Measurements from ENCODE around the gene FDX2. TPM values are rescaled to one million over a fixed set of nuclear protein-coding genes. Genes with fewer than 3 reads are reported as not detected.

The FDX2 gene
- total RNA-seq, 1 experiment from 2014 or later, result 26.2 TPM

GRCh38 chr19:10270616-10271394 is 45.0 kb downstream of the FDX2 start, which contains the start of gene ICAM1 (continued):
- TF ChIP-seq ZBTB43 (CRISPR knock-in tag; IDR thresholded peaks at IDR 0.05) (peak; percentile 88; the same call in 1 of the 2 replicates), FOXJ3 (CRISPR knock-in tag; IDR thresholded peaks at IDR 0.05; ENCODE audit: borderline replicate concordance) (no peak), ZNF219 (CRISPR knock-in tag; IDR thresholded peaks at IDR 0.05; ENCODE audit: borderline replicate concordance) (no peak), SOX15 (CRISPR knock-in tag; IDR thresholded peaks at IDR 0.05) (no peak), ZNF281 (CRISPR knock-in tag; IDR thresholded peaks at IDR 0.05) (0 out of 2 replicates have a peak, but pooled peaks have one; percentile 67), SMAD4 (CRISPR knock-in tag; IDR thresholded peaks at IDR 0.05) (no peak), ESRRA (CRISPR knock-in tag; IDR thresholded peaks at IDR 0.05; ENCODE audit: borderline replicate concordance) (0 out of 2 replicates have a peak, but pooled peaks have one; percentile 62), ARID4B (CRISPR knock-in tag; IDR thresholded peaks at IDR 0.05; ENCODE audit: borderline replicate concordance) (0 out of 2 replicates have a peak, but pooled peaks have one; percentile 39), SMAD3 (CRISPR knock-in tag; IDR thresholded peaks at IDR 0.05; ENCODE audit: borderline replicate concordance) (no peak), OVOL2 (CRISPR knock-in tag; IDR thresholded peaks at IDR 0.05; ENCODE audit: borderline replicate concordance) (no peak), KAT7 (CRISPR knock-in tag; IDR thresholded peaks at IDR 0.05; ENCODE audit: borderline replicate concordance) (0 out of 2 replicates have a peak, but pooled peaks have one; percentile 40), ZNF671 (CRISPR knock-in tag; IDR thresholded peaks at IDR 0.05) (no peak), GRHL2 (CRISPR knock-in tag; IDR thresholded peaks at IDR 0.05; ENCODE audit: insufficient replicate concordance, severe bottlenecking) (no peak), JUN (CRISPR knock-in tag; IDR thresholded peaks at IDR 0.05) (no peak), RELA (CRISPR knock-in tag; IDR thresholded peaks at IDR 0.05; ENCODE audit: borderline replicate concordance) (peak; percentile 67; the same call in 1 of the 2 replicates), ZBTB21 (CRISPR knock-in tag; IDR thresholded peaks at IDR 0.05; ENCODE audit: borderline replicate concordance) (no peak; the same call in 1 of the 2 replicates), MYBL2 (CRISPR knock-in tag; IDR thresholded peaks at IDR 0.05) (peak; percentile 93; the same call in 1 of the 2 replicates), GABPB1 (CRISPR knock-in tag; IDR thresholded peaks at IDR 0.05) (peak; percentile 83), IRF1 (CRISPR knock-in tag; IDR thresholded peaks at IDR 0.05) (0 out of 2 replicates have a peak, but pooled peaks have one; percentile 24), NR1H2 (CRISPR knock-in tag; IDR thresholded peaks at IDR 0.05) (no peak), MAX (CRISPR knock-in tag; IDR thresholded peaks at IDR 0.05) (peak; percentile 94), NFYB (CRISPR knock-in tag; conservative IDR thresholded peaks at IDR 0.05; ENCODE audit: low read depth) (no peak)
- TF ChIP-seq, protein P1, sequence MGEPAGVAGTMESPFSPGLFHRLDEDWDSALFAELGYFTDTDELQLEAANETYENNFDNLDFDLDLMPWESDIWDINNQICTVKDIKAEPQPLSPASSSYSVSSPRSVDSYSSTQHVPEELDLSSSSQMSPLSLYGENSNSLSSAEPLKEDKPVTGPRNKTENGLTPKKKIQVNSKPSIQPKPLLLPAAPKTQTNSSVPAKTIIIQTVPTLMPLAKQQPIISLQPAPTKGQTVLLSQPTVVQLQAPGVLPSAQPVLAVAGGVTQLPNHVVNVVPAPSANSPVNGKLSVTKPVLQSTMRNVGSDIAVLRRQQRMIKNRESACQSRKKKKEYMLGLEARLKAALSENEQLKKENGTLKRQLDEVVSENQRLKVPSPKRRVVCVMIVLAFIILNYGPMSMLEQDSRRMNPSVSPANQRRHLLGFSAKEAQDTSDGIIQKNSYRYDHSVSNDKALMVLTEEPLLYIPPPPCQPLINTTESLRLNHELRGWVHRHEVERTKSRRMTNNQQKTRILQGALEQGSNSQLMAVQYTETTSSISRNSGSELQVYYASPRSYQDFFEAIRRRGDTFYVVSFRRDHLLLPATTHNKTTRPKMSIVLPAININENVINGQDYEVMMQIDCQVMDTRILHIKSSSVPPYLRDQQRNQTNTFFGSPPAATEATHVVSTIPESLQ (CRISPR knock-in tag; IDR thresholded peaks at IDR 0.05), result no peak
- TF ChIP-seq, protein P2, sequence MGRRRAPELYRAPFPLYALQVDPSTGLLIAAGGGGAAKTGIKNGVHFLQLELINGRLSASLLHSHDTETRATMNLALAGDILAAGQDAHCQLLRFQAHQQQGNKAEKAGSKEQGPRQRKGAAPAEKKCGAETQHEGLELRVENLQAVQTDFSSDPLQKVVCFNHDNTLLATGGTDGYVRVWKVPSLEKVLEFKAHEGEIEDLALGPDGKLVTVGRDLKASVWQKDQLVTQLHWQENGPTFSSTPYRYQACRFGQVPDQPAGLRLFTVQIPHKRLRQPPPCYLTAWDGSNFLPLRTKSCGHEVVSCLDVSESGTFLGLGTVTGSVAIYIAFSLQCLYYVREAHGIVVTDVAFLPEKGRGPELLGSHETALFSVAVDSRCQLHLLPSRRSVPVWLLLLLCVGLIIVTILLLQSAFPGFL (CRISPR knock-in tag; IDR thresholded peaks at IDR 0.05; ENCODE audit: borderline replicate concordance), result no peak

All from WTC11 (cell line).